Measurements from ENCODE around the gene TEX29. TPM values are rescaled to one million over a fixed set of nuclear protein-coding genes. Genes with fewer than 3 reads are reported as not detected.

The TEX29 gene
- total and polyA plus RNA-seq, 8 donors: 0.23 to 3.8 (median 1.3) TPM; not detected in 4

DNA sequence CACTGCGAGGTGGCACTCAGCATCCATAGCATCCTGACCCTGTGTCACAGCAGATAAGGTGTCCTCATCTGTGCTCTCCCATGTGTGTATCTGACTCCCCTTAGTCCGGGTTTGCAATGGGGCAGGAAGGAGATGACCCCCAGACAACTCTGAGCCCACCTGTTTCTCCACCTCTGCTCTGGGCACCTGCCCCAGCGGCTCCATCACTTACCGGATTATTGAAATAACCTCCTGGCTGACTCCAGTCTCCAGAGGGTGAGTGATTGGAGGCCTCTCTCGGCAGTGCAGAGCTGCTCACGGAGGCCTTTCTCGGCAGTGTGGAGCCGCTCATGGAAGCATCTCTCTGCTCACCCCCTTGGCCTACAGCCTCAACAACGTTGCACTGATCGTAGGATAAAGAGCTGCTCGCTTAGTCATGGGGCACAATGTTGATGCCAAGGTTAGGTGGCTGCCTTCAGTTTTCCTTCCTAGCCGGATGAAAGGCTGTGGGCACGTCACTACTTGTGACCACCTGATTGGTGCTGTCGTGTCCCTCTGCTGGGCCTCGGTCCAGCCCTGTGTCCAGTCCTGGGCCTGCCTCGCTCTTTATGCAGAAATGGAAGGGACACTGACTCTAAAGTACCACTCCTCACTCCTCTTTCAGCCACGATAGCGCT, 67.6 kb downstream of the TEX29 start:
- no peak for FAIRE-seq
- intact Hi-C loops (cut with DNase I): no loop called here
- DNase-seq: no peak
- 60 to 68% methylated on average over 18 of the region's 18 CpGs for WGBS, 2 donors
- Histone ChIP-seq H3K36me3 (no peaks in the 10 kb centered on the region), H3K4me3 (no peak overlapping the region), H3K27me3 (no peaks in the 10 kb centered on the region), H3K4me1 (no peaks in the 10 kb centered on the region), H3K27ac (no peak overlapping the region), H3K9me3 (no peaks in the 10 kb centered on the region)
- no peak for TF ChIP-seq CTCF (IDR thresholded peaks at IDR 0.05)
- ATAC-seq: no peak

DNA sequence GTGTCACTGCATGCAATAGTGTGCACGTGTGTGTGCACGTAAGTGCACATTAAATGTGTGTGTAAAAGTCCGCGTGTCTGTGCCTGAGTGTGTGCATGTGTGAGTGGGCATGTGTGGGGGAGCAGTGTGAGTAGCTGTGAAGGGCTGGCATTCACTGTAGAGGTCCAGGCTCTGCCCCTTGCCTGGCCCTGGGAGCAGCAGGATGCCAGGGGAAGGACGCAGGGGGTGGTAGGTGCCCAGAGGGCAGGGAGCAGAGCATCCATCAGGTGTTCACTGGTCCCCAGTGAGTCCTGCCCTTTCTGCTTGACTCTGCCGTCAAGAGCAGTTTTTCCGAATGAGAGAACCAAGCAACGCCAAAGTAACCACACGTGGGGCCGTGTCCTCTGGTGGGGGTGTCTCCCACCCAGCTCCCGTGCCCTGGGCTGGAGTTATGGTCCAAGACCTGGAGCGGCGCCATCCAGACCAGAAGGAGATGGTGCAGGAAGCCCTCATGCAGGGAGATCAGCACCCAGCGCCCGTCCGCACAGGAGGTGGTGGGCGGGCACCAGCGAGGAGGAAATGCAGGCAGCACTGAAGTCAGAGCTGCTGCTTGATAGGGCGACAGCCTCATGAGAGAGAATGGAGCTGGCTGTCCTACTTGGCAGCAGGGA, 68.5 kb downstream of the TEX29 start:
- no peaks in the 10 kb centered on the region for H3K36me3 ChIP-seq
- no peaks in the 10 kb centered on the region for H3K27me3 ChIP-seq
- intact Hi-C loops (cut with DNase I): no loop called here
- H3K9me3 ChIP-seq: no peaks in the 10 kb centered on the region
- no peak for ATAC-seq
- H3K4me3 ChIP-seq: no peak overlapping the region
- no peak for DNase-seq
- 63 to 76% methylated on average over 19 of the region's 19 CpGs for WGBS, 2 donors
- TF ChIP-seq CTCF (IDR thresholded peaks at IDR 0.05): no peak
- H3K27ac ChIP-seq: no peak overlapping the region
- H3K4me1 ChIP-seq: no peaks in the 10 kb centered on the region
- no peak for FAIRE-seq

DNA sequence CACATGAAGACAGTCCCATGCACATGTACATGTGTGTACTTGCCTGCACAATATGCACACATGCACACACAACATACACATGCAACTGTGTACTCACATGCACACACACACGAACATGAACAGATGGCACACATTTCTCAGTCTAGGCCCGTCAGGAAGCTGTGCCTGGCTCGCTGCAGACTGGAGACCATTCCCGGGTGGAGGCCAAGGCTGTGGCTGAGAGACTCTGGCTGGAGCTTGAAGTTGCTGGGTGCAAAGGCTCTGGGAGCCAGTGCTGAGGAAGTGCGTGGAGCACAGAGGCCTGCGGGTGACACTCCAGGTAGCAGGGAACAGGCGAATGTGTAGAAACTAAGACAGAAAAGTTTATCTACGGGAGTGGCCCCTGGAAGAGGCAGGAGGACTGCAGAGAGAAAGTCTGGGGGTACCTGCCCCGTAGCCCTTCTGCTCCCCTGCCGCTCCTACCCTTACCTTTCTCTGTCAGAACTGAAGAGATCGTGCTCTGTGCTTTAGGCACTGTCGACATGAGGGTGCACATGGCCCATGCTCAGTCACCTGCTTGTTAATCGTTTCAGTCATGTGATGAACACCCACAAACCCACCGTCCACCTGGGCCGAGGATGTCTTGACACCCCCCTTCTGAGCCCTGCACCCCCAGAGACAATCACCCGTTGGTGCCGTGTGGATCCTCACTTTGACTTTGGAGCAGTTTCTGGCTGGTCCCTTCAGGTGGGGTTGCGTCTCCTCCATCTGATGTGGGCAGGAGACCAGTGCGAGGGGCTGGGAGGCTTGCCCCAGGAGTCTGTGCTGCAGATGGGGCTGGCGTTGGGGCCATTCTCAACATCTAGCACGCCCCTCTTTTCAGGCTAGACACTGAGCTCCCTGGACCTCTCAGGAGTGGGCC, 69.4 kb downstream of the TEX29 start:
- FAIRE-seq: no peak
- no peak overlapping the region for H3K27ac ChIP-seq
- no peaks in the 10 kb centered on the region for H3K36me3 ChIP-seq
- H3K9me3 ChIP-seq: no peaks in the 10 kb centered on the region
- H3K4me1 ChIP-seq: no peaks in the 10 kb centered on the region
- TF ChIP-seq CTCF (IDR thresholded peaks at IDR 0.05): no peak
- no peak for DNase-seq
- intact Hi-C loops (cut with DNase I): no loop called here
- ATAC-seq: no peak
- no peak overlapping the region for H3K4me3 ChIP-seq
- no peaks in the 10 kb centered on the region for H3K27me3 ChIP-seq
- 56 to 57% methylated on average over 21 of the region's 21 CpGs for WGBS, 2 donors

DNA sequence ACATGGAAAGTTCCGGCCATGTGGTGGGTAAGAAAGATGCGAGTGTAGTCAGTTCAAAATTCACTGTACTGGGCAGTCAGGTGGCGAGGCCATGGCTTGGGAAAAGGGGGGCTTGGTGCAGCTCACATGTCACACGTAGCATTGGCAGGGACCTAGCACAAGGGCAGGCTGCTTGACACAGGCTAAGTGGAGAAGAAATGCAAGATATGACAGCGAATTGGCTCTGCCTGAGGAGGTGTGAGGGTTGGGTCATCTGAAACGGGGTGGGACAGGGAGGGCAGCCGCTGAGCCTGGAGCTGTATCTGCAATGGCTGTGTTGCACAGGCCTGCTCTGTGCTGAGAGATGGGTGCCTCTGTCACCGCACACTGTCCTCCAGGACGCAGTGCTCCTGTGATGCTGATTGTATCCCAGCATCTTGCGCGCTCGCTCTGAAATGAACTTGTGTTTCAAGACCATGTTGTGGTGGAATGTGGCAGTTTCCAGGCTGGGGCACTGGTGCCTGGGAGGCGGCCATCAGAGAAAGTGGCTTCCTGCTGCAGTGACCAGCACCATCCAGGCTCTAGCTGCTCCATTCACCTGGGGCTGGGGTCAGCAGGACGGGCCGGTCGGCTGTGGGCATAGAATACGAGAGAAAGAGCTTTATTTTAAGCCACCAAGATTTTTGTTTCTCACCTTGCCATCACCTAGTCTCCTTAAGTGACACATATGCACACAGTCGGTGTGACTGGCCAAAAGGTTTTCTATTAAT, 70.3 kb downstream of the TEX29 start:
- H3K4me3 ChIP-seq: no peak overlapping the region
- H3K4me1 ChIP-seq: no peaks in the 10 kb centered on the region
- FAIRE-seq (no peak), DNase-seq (no peak), ATAC-seq (no peak)
- WGBS, 2 donors: 66 to 73% methylated on average over 18 of the region's 18 CpGs
- H3K36me3 ChIP-seq: no peaks in the 10 kb centered on the region
- no peak overlapping the region for H3K27ac ChIP-seq
- no peaks in the 10 kb centered on the region for H3K27me3 ChIP-seq
- intact Hi-C loops (cut with DNase I): no loop called here
- TF ChIP-seq CTCF (IDR thresholded peaks at IDR 0.05): no peak
- no peaks in the 10 kb centered on the region for H3K9me3 ChIP-seq
